Trophoblast cell (in vitro differentiated cells and primary cell): ENCODE data around the gene PXK.

Experiments
- DNase-seq, 2 donors: peaks; one replicate each; pipeline ENCODE4 v3.0.0-alpha.2; 2016
- H2AFZ ChIP-seq: 2 replicates; pipeline ENCODE4 v1.6.1; 2013; ENCODE audit warnings: low read length, moderate library complexity, mild to moderate bottlenecking; ENCODE audit not compliant: insufficient read depth, poor library complexity
- H2AK5ac ChIP-seq: 2 replicates; pipeline ENCODE4 v1.6.1; 2013; ENCODE audit warnings: mild to moderate bottlenecking, low read length
- H2BK120ac ChIP-seq: 2 replicates; pipeline ENCODE4 v1.6.1; 2013; ENCODE audit warnings: low read length, mild to moderate bottlenecking, moderate library complexity; ENCODE audit not compliant: insufficient read depth, poor library complexity
- H2BK12ac ChIP-seq: 2 replicates; pipeline ENCODE4 v1.6.1; 2013; ENCODE audit warnings: mild to moderate bottlenecking, low read length, moderate library complexity
- H2BK5ac ChIP-seq: 2 replicates; pipeline ENCODE4 v1.6.1; 2013; ENCODE audit warnings: low read length, low read depth, moderate library complexity, mild to moderate bottlenecking; ENCODE audit not compliant: poor library complexity
- H3K14ac ChIP-seq: 2 replicates; pipeline ENCODE4 v1.6.1; 2013; ENCODE audit warnings: mild to moderate bottlenecking, low read length
- H3K18ac ChIP-seq: 2 replicates; pipeline ENCODE4 v1.6.1; 2013; ENCODE audit warnings: mild to moderate bottlenecking, low read length
- H3K23ac ChIP-seq: 2 replicates; pipeline ENCODE4 v1.6.1; 2013; ENCODE audit warnings: low read length
- H3K27ac ChIP-seq: 2 replicates; pipeline ENCODE4 v1.5.1; 2013; ENCODE audit warnings: low read depth, mild to moderate bottlenecking, inconsistent platforms, low read length, moderate library complexity
- H3K27me3 ChIP-seq: 2 replicates; pipeline ENCODE4 v1.6.1; 2013; ENCODE audit warnings: inconsistent platforms, mild to moderate bottlenecking, low read length, moderate library complexity; ENCODE audit not compliant: insufficient read depth
- H3K36me3 ChIP-seq, 2 experiments: 1 replicate in 1 of 2; 2 replicates in 1 of 2; pipeline ENCODE4 v1.6.1; 2013; ENCODE audit warnings: low read length in 2 of 2, mild to moderate bottlenecking in 2 of 2, moderate library complexity in 1 of 2; ENCODE audit not compliant: insufficient read depth in 2 of 2, control insufficient read depth in 1 of 2
- H3K4ac ChIP-seq: 2 replicates; pipeline ENCODE4 v1.6.1; 2013; ENCODE audit warnings: low read depth, mild to moderate bottlenecking, low read length, moderate library complexity
- H3K4me1 ChIP-seq, 2 experiments: 1 replicate in 1 of 2; 2 replicates in 1 of 2; pipeline ENCODE4 v1.6.1; 2013; ENCODE audit warnings: low read length in 2 of 2, mild to moderate bottlenecking in 2 of 2, moderate library complexity in 1 of 2; ENCODE audit not compliant: insufficient read depth in 2 of 2, control insufficient read depth in 1 of 2
- H3K4me2 ChIP-seq: 2 replicates; pipeline ENCODE4 v1.6.1; 2013; ENCODE audit warnings: inconsistent platforms, mild to moderate bottlenecking, low read length, moderate library complexity
- H3K4me3 ChIP-seq: 2 replicates; pipeline ENCODE4 v1.5.1; 2013; ENCODE audit warnings: mild to moderate bottlenecking, low read depth, low read length, inconsistent platforms
- H3K79me1 ChIP-seq: one replicate; pipeline ENCODE4 v1.6.1; 2013; ENCODE audit warnings: low read length
- H3K79me2 ChIP-seq: 2 replicates; pipeline ENCODE4 v1.6.1; 2013; ENCODE audit warnings: low read length, mild to moderate bottlenecking; ENCODE audit not compliant: control insufficient read depth, insufficient read depth, poor library complexity
- H3K9ac ChIP-seq: 2 replicates; pipeline ENCODE4 v1.6.1; 2013; ENCODE audit warnings: mild to moderate bottlenecking, low read length
- H3K9me3 ChIP-seq: 2 replicates; pipeline ENCODE4 v1.6.1; 2013; ENCODE audit warnings: low read depth, mild to moderate bottlenecking, control low read depth, inconsistent platforms, low read length; ENCODE audit not compliant: insufficient read depth
- H4K12ac ChIP-seq: 2 replicates; pipeline ENCODE4 v1.6.1; 2013; ENCODE audit warnings: low read depth, mild to moderate bottlenecking, low read length, moderate library complexity
- H4K8ac ChIP-seq: 2 replicates; pipeline ENCODE4 v1.6.1; 2013; ENCODE audit warnings: low read depth, mild to moderate bottlenecking, low read length, moderate library complexity
- H4K91ac ChIP-seq: one replicate; pipeline ENCODE4 v1.6.1; 2013; ENCODE audit warnings: low read depth, mild to moderate bottlenecking, low read length, moderate library complexity
- WGBS: extraction: QIAGEN DNeasy Blood & Tissue Kit; methylation state at CpG from one replicate; pipeline ENCODE4 v1.1.7; 2013; ENCODE audit warnings: missing lambda C conversion rate; ENCODE audit not compliant: insufficient read length, insufficient coverage; ENCODE audit errors: extremely low coverage; 5-methylcytosine and 5-hydroxymethylcytosine counted together

PXK gene

DNA sequence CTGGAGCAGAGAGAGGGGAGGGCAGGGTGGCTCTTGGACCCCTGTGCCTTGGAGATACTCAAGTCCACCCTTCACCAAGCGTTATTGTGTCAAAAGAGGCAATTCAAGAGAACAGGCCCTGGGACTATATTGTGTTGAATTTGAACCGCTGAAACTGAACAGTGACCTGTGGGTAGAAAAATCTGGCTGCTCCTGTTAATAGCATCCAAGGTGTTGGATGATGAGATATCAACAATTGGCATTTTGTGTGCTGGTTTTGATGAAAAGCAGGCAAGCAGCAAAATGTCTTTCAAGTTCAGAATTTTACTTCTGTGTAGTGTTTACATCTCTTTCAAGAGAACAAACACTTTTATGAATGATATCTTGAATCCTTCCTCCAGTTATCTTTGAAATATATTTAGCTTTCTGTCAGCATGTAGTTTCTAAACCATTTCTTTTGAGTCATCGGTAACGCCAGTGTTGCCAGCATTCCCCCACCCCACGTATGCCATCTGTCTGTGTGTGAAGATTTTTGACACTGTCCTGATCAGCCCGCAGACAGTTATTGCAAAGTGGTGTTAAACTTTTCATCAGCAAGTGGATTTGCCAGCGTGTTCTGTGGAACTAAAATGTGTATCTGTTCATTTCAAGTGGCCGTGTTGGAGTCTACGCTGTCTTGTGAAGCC, 66.1 kb downstream of the PXK start:
- no peak overlapping the region for H3K23ac ChIP-seq
- H2BK120ac ChIP-seq = no peak overlapping the region
- no peak for DNase-seq
- H3K4me3 ChIP-seq = no peak overlapping the region
- no peak overlapping the region for H2AK5ac ChIP-seq
- H3K18ac ChIP-seq = no peak overlapping the region
- H3K36me3 ChIP-seq = no peaks in the 10 kb centered on the region
- H3K27ac ChIP-seq = no peak overlapping the region
- no peak overlapping the region for H2BK5ac ChIP-seq
- H4K91ac ChIP-seq = no peak overlapping the region
- no peaks in the 10 kb centered on the region for H3K27me3 ChIP-seq
- H3K4ac ChIP-seq = no peak overlapping the region
- no peak overlapping the region for H4K8ac ChIP-seq
- peaks cover 3 to 6% of the 10 kb centered on the region in 2 experiments for H3K4me1 ChIP-seq
- H3K4me2 ChIP-seq = no peak overlapping the region
- no peaks in the 10 kb centered on the region for H3K9me3 ChIP-seq
- no peaks in the 10 kb centered on the region for H3K79me1 ChIP-seq
- H3K14ac ChIP-seq = no peak overlapping the region
- no peaks in the 10 kb centered on the region for H3K79me2 ChIP-seq
- no peak overlapping the region for H3K9ac ChIP-seq
- no peak overlapping the region for H2AFZ ChIP-seq
- no peak overlapping the region for H2BK12ac ChIP-seq
- WGBS = no CpG with 5 or more reads among the region's 9 CpGs
- no peak overlapping the region for H4K12ac ChIP-seq

DNA sequence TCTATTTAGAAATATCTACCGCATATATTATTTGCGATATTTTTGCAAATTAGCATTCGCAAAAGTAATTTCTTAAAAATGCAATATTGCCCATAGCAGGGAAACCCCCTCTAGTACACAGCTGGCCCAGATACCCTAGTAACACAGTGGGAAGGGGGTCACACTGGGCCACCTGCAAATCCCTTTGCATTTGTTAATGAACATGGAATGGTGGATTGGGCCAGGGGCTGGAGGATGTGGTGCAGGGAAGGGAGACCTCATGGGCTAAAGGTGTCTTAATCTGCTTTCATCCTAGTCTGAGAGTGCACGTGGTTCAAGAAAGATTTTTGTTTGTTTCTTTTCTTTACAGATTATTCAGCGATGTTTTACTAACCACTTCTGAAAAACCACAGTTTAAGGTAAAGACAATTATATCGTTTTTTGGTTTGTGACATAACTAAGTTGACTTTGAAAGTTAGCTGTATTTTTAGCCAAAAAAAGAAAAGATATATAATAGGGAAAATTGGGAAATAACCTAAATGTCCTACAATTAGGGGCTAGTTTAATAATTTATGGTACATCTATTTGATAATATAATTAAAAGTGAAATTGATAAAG, 70.9 kb downstream of the PXK start:
- H2BK12ac ChIP-seq = no peak overlapping the region
- WGBS = no CpG with 5 or more reads among the region's 6 CpGs

DNA sequence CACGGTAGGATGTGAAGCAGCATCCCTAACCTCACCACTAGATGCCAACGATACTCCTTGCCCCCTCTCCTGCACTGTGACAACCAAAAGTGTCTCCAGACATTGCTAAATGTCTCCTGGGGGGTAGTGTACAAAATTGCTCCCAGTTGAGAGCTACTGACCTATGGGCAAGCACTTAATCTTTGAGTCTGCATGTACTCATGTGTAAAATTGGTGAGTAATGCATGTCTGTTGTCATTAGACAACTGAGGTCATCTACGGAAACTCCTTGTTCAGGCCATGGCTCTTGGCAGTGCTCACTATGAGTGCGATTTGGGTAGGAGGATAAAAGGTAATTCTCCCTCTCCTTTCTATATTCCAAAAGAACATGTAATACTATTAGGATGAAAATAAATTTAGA, 71.7 kb downstream of the PXK start:
- no peaks in the 10 kb centered on the region for H3K36me3 ChIP-seq
- no peak overlapping the region for H2AFZ ChIP-seq
- H3K27ac ChIP-seq = no peak overlapping the region
- H2BK120ac ChIP-seq = no peak overlapping the region
- H3K4me2 ChIP-seq = no peak overlapping the region
- WGBS = no CpG with 5 or more reads among the region's 4 CpGs
- no peak overlapping the region for H2AK5ac ChIP-seq
- no peaks in the 10 kb centered on the region for H3K79me2 ChIP-seq
- H3K4ac ChIP-seq = no peak overlapping the region
- no peaks in the 10 kb centered on the region for H3K9me3 ChIP-seq
- H3K18ac ChIP-seq = no peak overlapping the region
- no peak overlapping the region for H4K12ac ChIP-seq
- no peak overlapping the region for H3K14ac ChIP-seq
- H3K9ac ChIP-seq = no peak overlapping the region
- no peaks in the 10 kb centered on the region for H3K27me3 ChIP-seq
- no peak overlapping the region for H2BK12ac ChIP-seq
- DNase-seq = no peak
- no peaks in the 10 kb centered on the region for H3K79me1 ChIP-seq
- no peak overlapping the region for H2BK5ac ChIP-seq
- H3K4me1 ChIP-seq = no peaks in the 10 kb centered on the region
- H3K4me3 ChIP-seq = no peak overlapping the region
- no peak overlapping the region for H4K91ac ChIP-seq
- no peak overlapping the region for H4K8ac ChIP-seq
- H3K23ac ChIP-seq = no peak overlapping the region

More for the DNA sequence above, 70.9 kb downstream of the PXK start:
- Histone ChIP-seq H3K27me3 (no peaks in the 10 kb centered on the region), H2BK5ac (no peak overlapping the region), H3K23ac (no peak overlapping the region), H3K4ac (no peak overlapping the region), H3K18ac (no peak overlapping the region), H3K4me3 (no peak overlapping the region), H4K12ac (no peak overlapping the region), H4K8ac (no peak overlapping the region), H2AFZ (no peak overlapping the region), H3K9me3 (no peaks in the 10 kb centered on the region), H3K79me2 (no peaks in the 10 kb centered on the region), H3K27ac (no peak overlapping the region), H2AK5ac (no peak overlapping the region), H4K91ac (no peak overlapping the region), H3K4me2 (no peak overlapping the region), H3K79me1 (no peaks in the 10 kb centered on the region), H3K9ac (no peak overlapping the region), H3K4me1 (peaks cover under 1% of the 10 kb centered on the region in 2 experiments), H2BK120ac (no peak overlapping the region), H3K36me3 (no peaks in the 10 kb centered on the region), H3K14ac (no peak overlapping the region)
- DNase-seq = no peak

DNA sequence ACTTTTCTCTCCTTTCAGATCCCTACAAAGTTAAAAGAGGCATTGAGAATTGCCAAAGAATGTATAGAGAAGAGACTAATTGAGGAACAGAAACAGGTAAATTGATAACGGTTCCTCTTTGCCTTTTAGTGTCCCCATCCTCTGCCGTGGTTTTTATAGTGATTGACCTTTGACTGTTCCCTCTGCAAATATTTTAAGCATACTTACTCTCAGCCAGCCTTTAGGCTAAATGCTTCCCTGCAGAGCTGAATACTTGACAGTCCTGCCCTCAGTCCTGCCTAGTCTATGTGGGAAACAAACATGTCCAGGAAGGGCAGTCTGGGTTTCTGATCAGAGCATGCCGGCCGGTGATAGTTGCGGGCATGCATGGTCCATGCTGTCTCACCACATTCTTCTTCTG, 76.2 kb downstream of the PXK start:
- no peak overlapping the region for H3K4me2 ChIP-seq
- no peak overlapping the region for H2BK5ac ChIP-seq
- no peak overlapping the region for H2BK120ac ChIP-seq
- H4K8ac ChIP-seq = no peak overlapping the region
- H3K27me3 ChIP-seq = no peaks in the 10 kb centered on the region
- H2AK5ac ChIP-seq = no peak overlapping the region
- no peak overlapping the region for H4K91ac ChIP-seq
- no peak overlapping the region for H3K14ac ChIP-seq
- H3K18ac ChIP-seq = no peak overlapping the region
- no peak overlapping the region for H3K27ac ChIP-seq
- no peak overlapping the region for H3K23ac ChIP-seq
- H4K12ac ChIP-seq = no peak overlapping the region
- H3K79me2 ChIP-seq = no peaks in the 10 kb centered on the region
- DNase-seq = peak; percentile 61 to 83
- no peak overlapping the region for H3K4me3 ChIP-seq
- peaks cover 0 to 2% of the 10 kb centered on the region in 2 experiments for H3K36me3 ChIP-seq
- no peak overlapping the region for H3K9ac ChIP-seq
- no peaks in the 10 kb centered on the region for H3K79me1 ChIP-seq
- WGBS = no CpG with 5 or more reads among the region's 5 CpGs
- peaks cover 0 to 6% of the 10 kb centered on the region in 2 experiments for H3K4me1 ChIP-seq
- no peak overlapping the region for H2AFZ ChIP-seq
- no peaks in the 10 kb centered on the region for H3K9me3 ChIP-seq
- H2BK12ac ChIP-seq = no peak overlapping the region
- H3K4ac ChIP-seq = no peak overlapping the region
